H9 (cell line): ENCODE data around the gene NKD1. TPM values are rescaled to one million over a fixed set of nuclear protein-coding genes. Genes with fewer than 3 reads are reported as not detected.
A peak's percentile ranks its signal among the peaks of the same experiment; 100 is the strongest.

Experiments
- DNase-seq: peaks from one replicate; pipeline ENCODE4 v3.0.0-alpha.2; 2017
- H2AFZ ChIP-seq: one replicate; pipeline ENCODE4 v1.6.1; 2013; ENCODE audit warnings: mild to moderate bottlenecking, low read length, control low read depth, moderate library complexity
- H2AK5ac ChIP-seq: 2 replicates; pipeline ENCODE4 v1.6.1; 2013; ENCODE audit warnings: low read length, control low read depth, mixed read lengths; ENCODE audit not compliant: insufficient read length
- H2BK120ac ChIP-seq: one replicate; pipeline ENCODE4 v1.6.1; 2013; ENCODE audit warnings: low read depth, mild to moderate bottlenecking, low read length, control low read depth, inconsistent platforms; ENCODE audit not compliant: poor library complexity, severe bottlenecking
- H2BK12ac ChIP-seq: 2 replicates; pipeline ENCODE4 v1.6.1; 2013; ENCODE audit warnings: low read length, control low read depth, mixed read lengths, low read depth; ENCODE audit not compliant: insufficient read length
- H2BK15ac ChIP-seq: 2 replicates; pipeline ENCODE4 v1.6.1; 2013; ENCODE audit warnings: low read depth, low read length, control low read depth
- H2BK20ac ChIP-seq: one replicate; pipeline ENCODE4 v1.6.1; 2013; ENCODE audit warnings: low read depth, mild to moderate bottlenecking, low read length, control low read depth, inconsistent platforms; ENCODE audit not compliant: poor library complexity, severe bottlenecking
- H2BK5ac ChIP-seq: 2 replicates; pipeline ENCODE4 v1.6.1; 2013; ENCODE audit warnings: low read length, control low read depth, mixed read lengths; ENCODE audit not compliant: insufficient read length
- H3K14ac ChIP-seq: 2 replicates; pipeline ENCODE4 v1.6.1; 2013; ENCODE audit warnings: low read length, control low read depth; ENCODE audit not compliant: insufficient read depth
- H3K18ac ChIP-seq: 2 replicates; pipeline ENCODE4 v1.6.1; 2013; ENCODE audit warnings: low read depth, mild to moderate bottlenecking, mixed read lengths, low read length, control low read depth; ENCODE audit not compliant: insufficient read length
- H3K23ac ChIP-seq: 2 replicates; pipeline ENCODE4 v1.6.1; 2013; ENCODE audit warnings: low read length, control low read depth, mixed read lengths, low read depth; ENCODE audit not compliant: insufficient read length
- H3K23me2 ChIP-seq: 2 replicates; pipeline ENCODE4 v1.6.1; 2013; ENCODE audit warnings: low read depth, mild to moderate bottlenecking, mixed read lengths, low read length, control low read depth; ENCODE audit not compliant: insufficient read length, poor library complexity, severe bottlenecking
- H3K27ac ChIP-seq: 2 replicates; pipeline ENCODE4 v1.5.1; 2013; ENCODE audit warnings: low read length, control low read depth, mixed read lengths, low read depth; ENCODE audit not compliant: insufficient read length
- H3K27me3 ChIP-seq: 2 replicates; pipeline ENCODE4 v1.6.1; 2013; ENCODE audit warnings: low read length, control low read depth, inconsistent platforms; ENCODE audit not compliant: insufficient read depth
- H3K4ac ChIP-seq: 2 replicates; pipeline ENCODE4 v1.6.1; 2013; ENCODE audit warnings: low read depth, mild to moderate bottlenecking, control low read depth, inconsistent platforms, low read length, moderate library complexity
- H3K4me1 ChIP-seq: 2 replicates; pipeline ENCODE4 v1.6.1; 2013; ENCODE audit warnings: low read length, control low read depth, inconsistent platforms; ENCODE audit not compliant: insufficient read depth
- H3K4me2 ChIP-seq: 2 replicates; pipeline ENCODE4 v1.6.1; 2013; ENCODE audit warnings: low read length, control low read depth, mixed read lengths; ENCODE audit not compliant: insufficient read length, insufficient read depth
- H3K56ac ChIP-seq: 2 replicates; pipeline ENCODE4 v1.6.1; 2013; ENCODE audit warnings: low read depth, mild to moderate bottlenecking, mixed read lengths, low read length, control low read depth; ENCODE audit not compliant: insufficient read length
- H3K79me1 ChIP-seq: 2 replicates; pipeline ENCODE4 v1.6.1; 2013; ENCODE audit warnings: low read depth, mild to moderate bottlenecking, moderate library complexity, low read length, control low read depth, inconsistent platforms; ENCODE audit not compliant: insufficient read depth, poor library complexity, severe bottlenecking
- H3K79me2 ChIP-seq: 2 replicates; pipeline ENCODE4 v1.6.1; 2013; ENCODE audit warnings: low read length, control low read depth, inconsistent platforms; ENCODE audit not compliant: insufficient read depth
- H3K9ac ChIP-seq: 2 replicates; pipeline ENCODE4 v1.6.1; 2013; ENCODE audit warnings: low read length, control low read depth, mixed read lengths; ENCODE audit not compliant: insufficient read length; ENCODE audit errors: extremely low read depth
- H3K9me3 ChIP-seq: one replicate; pipeline ENCODE4 v1.6.1; 2013; ENCODE audit warnings: low read depth, low read length, inconsistent platforms; ENCODE audit not compliant: control insufficient read depth
- H3T11ph ChIP-seq: one replicate; pipeline ENCODE4 v1.6.1; 2013; ENCODE audit warnings: mild to moderate bottlenecking, low read length, control low read depth, inconsistent platforms
- H4K20me1 ChIP-seq: one replicate; pipeline ENCODE4 v1.6.1; 2013; ENCODE audit not compliant: control insufficient read depth, insufficient read length, insufficient read depth
- H4K5ac ChIP-seq: 2 replicates; pipeline ENCODE4 v1.6.1; 2013; ENCODE audit warnings: low read depth, mild to moderate bottlenecking, mixed read lengths, low read length, control low read depth; ENCODE audit not compliant: insufficient read length
- H4K8ac ChIP-seq: replicated peaks from 2 replicates; pipeline ENCODE4 v1.6.1; 2013; ENCODE audit warnings: low read length, control low read depth, mixed read lengths, low read depth; ENCODE audit not compliant: insufficient read length
- H4K91ac ChIP-seq: 2 replicates; pipeline ENCODE4 v1.6.1; 2013; ENCODE audit warnings: low read depth, mild to moderate bottlenecking, moderate library complexity, mixed read lengths, low read length, control low read depth; ENCODE audit not compliant: insufficient read length
- H3K27ac Mint-ChIP-seq, 3 experiments: 2 replicates in 2 of 3; 3 replicates in 1 of 3; pipeline ENCODE4 v1.8.0; 2020 to 2021; ENCODE audit warnings: mixed read lengths in 3 of 3, mild to moderate bottlenecking in 1 of 3, moderate library complexity in 1 of 3
- H3K27me3 Mint-ChIP-seq: 2 replicates; pipeline ENCODE4 v1.8.0; 2021; ENCODE audit warnings: low read depth, mild to moderate bottlenecking, moderate library complexity, mixed read lengths
- H3K36me3 Mint-ChIP-seq, 3 experiments: 2 replicates in 2 of 3; 3 replicates in 1 of 3; pipeline ENCODE4 v1.8.0; 2020 to 2021; ENCODE audit warnings: low read depth in 3 of 3, mixed read lengths in 3 of 3; ENCODE audit not compliant: insufficient read depth in 1 of 3
- H3K4me1 Mint-ChIP-seq, 2 experiments: 2 replicates each; pipeline ENCODE4 v1.8.0; 2020; ENCODE audit warnings: mixed read lengths in 2 of 2
- H3K4me3 Mint-ChIP-seq, 2 experiments: 2 replicates in 1 of 2; 3 replicates in 1 of 2; pipeline ENCODE4 v1.8.0; 2020 to 2021; ENCODE audit warnings: mild to moderate bottlenecking in 2 of 2, mixed read lengths in 2 of 2, moderate library complexity in 1 of 2
- H3K9me3 Mint-ChIP-seq, 2 experiments: 2 replicates in 1 of 2; 3 replicates in 1 of 2; pipeline ENCODE4 v1.8.0; 2020; ENCODE audit warnings: mild to moderate bottlenecking in 2 of 2, mixed read lengths in 2 of 2, moderate library complexity in 1 of 2
- CTCF ChIP-seq: fragments of 200-600 bp; sonication (generic); conservative IDR thresholded peaks from 3 replicates; pipeline ENCODE4 v1.8.0; 2021; ENCODE audit warnings: antibody characterized with exemption, mild to moderate bottlenecking
- WGBS: extraction: QIAGEN DNeasy Blood & Tissue Kit; methylation state at CpG from one replicate; pipeline ENCODE4 v1.1.7; 2013; ENCODE audit warnings: missing lambda C conversion rate, low lambda C conversion rate, mixed read lengths; ENCODE audit not compliant: insufficient read length; ENCODE audit errors: extremely low coverage; 5-methylcytosine and 5-hydroxymethylcytosine counted together
- total RNA-seq: library from RNA; stranded (reverse); gene quantifications from 2 replicates; pipeline ENCODE4 v1.2.1, GENCODE V29; 2021

NKD1 gene
- total RNA-seq, 1 experiment from 2014 or later: 1.9 TPM

DNA sequence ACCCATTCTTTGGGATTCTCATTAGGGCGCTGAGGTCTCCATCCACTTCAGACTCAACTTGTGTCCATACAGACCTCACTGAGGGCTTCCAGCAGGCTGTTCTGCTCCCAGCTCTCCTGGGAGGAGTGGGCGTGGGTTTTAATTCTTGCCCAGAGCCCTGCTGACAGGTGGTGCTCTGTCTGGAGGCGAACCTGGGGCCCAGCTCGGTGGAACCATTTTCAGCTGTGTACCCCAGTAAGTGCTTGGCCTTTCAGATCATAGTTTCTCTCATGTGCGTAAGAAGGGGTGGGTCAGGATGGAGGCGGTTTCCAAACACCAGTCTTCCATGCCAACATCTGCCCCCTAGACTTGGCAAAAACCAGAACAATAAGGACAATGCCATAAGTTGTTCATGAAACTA, 21.4 kb upstream of the NKD1 start:
- no peaks in the 10 kb centered on the region for H4K20me1 ChIP-seq
- H3K36me3 Mint-ChIP-seq: no peaks in the 10 kb centered on the region; a peak in 2 of 7 replicates
- H3K79me2 ChIP-seq: no peaks in the 10 kb centered on the region
- no peak overlapping the region for H3K23ac ChIP-seq
- H3K79me1 ChIP-seq: no peaks in the 10 kb centered on the region
- no peak overlapping the region for H3K27ac Mint-ChIP-seq
- no peak overlapping the region for H2AFZ ChIP-seq
- no peak overlapping the region for H2BK5ac ChIP-seq
- H2BK120ac ChIP-seq: no peak overlapping the region
- no peaks in the 10 kb centered on the region for H3K4me1 ChIP-seq
- H3K56ac ChIP-seq: no peak overlapping the region
- H3K14ac ChIP-seq: no peak overlapping the region; the same call in 1 of the 2 replicates
- H3K4me2 ChIP-seq: no peak overlapping the region
- no peak overlapping the region for H3K9ac ChIP-seq
- no peak for TF ChIP-seq CTCF
- H3K27me3 ChIP-seq: no peaks in the 10 kb centered on the region
- peak; percentile 10 for DNase-seq
- no peak overlapping the region for H3K4ac ChIP-seq
- H3T11ph ChIP-seq: no peak overlapping the region
- H3K27me3 Mint-ChIP-seq: peaks cover 33% of the 10 kb centered on the region
- no CpG with 5 or more reads among the region's 6 CpGs for WGBS
- H2BK15ac ChIP-seq: no peak overlapping the region
- H2AK5ac ChIP-seq: no peak overlapping the region
- no peak overlapping the region for H2BK20ac ChIP-seq
- H4K8ac ChIP-seq: no peak overlapping the region
- no peaks in the 10 kb centered on the region for H3K9me3 ChIP-seq
- H4K91ac ChIP-seq: no peak overlapping the region
- no peak overlapping the region for H4K5ac ChIP-seq
- H3K27ac ChIP-seq: no peak overlapping the region
- H3K18ac ChIP-seq: no peak overlapping the region
- no peak overlapping the region for H3K4me3 Mint-ChIP-seq
- no peak overlapping the region for H2BK12ac ChIP-seq
- H3K4me1 Mint-ChIP-seq: peaks cover 0 to under 1% of the 10 kb centered on the region in 2 experiments; a peak in 2 of 4 replicates
- H3K9me3 Mint-ChIP-seq: peaks cover 18 to 20% of the 10 kb centered on the region in 2 experiments; a peak in 4 of 5 replicates
- H3K23me2 ChIP-seq: no peaks in the 10 kb centered on the region
